Cardiac muscle cell (in vitro differentiated cells and primary cell): ENCODE data around the gene IKBIP. TPM values are rescaled to one million over a fixed set of nuclear protein-coding genes. Genes with fewer than 3 reads are reported as not detected.
A peak's percentile ranks its signal among the peaks of the same experiment; 100 is the strongest.

Experiments used
- DNase-seq, 2 donors: peaks; one replicate each; pipeline versions ENCODE4 v3.0.0 to v3.0.0-alpha.2; 2010 to 2017; ENCODE audit warnings: low read depth in 1 of 2, low spot score in 1 of 2
- H3K27ac ChIP-seq: fragments of 200-600 bp; sonication (generic); 2 replicates; pipeline ENCODE4 v1.5.1; 2016
- H3K27me3 ChIP-seq: fragments of 200-600 bp; sonication (generic); 2 replicates; pipeline ENCODE4 v1.6.0; 2016; ENCODE audit warnings: control low read depth
- H3K36me3 ChIP-seq: fragments of 200-600 bp; sonication (generic); 2 replicates; pipeline ENCODE4 v1.5.1; 2016; ENCODE audit warnings: control low read depth
- H3K4me1 ChIP-seq: fragments of 200-600 bp; sonication (generic); 2 replicates; pipeline ENCODE4 v1.8.1; 2017; ENCODE audit warnings: low read depth, mild to moderate bottlenecking, mixed run types
- H3K4me3 ChIP-seq: fragments of 200-600 bp; sonication (generic); 2 replicates; pipeline ENCODE4 v1.5.1; 2016; ENCODE audit warnings: mild to moderate bottlenecking
- H3K9me3 ChIP-seq: fragments of 200-600 bp; sonication (generic); 2 replicates; pipeline ENCODE4 v1.5.1; 2017; ENCODE audit warnings: low read depth, mild to moderate bottlenecking, control low read depth
- polyA plus RNA-seq: library from polyadenylated mRNA; unstranded; fragments of >200 nt; fragmentation: Nextera tagmentation; extraction: Ambion mirVana; gene quantifications from 2 replicates; pipeline ENCODE4 v1.2.1, GENCODE V29; 2016
- total RNA-seq: library from RNA; depleted of rRNA; stranded (reverse); fragments of >200 nt; gene quantifications from 2 replicates; pipeline ENCODE4 v1.2.3, GENCODE V29; 2016
- TF ChIP-seq, protein P1 (sequence below): IDR thresholded peaks from 2 replicates; pipeline ENCODE4 v1.5.1; 2012; ENCODE audit warnings: low read depth, mild to moderate bottlenecking, low read length

Gene IKBIP
- total and polyA plus RNA-seq, 2 experiments from 2014 or later, result 19.7 to 31.7 TPM

DNA sequence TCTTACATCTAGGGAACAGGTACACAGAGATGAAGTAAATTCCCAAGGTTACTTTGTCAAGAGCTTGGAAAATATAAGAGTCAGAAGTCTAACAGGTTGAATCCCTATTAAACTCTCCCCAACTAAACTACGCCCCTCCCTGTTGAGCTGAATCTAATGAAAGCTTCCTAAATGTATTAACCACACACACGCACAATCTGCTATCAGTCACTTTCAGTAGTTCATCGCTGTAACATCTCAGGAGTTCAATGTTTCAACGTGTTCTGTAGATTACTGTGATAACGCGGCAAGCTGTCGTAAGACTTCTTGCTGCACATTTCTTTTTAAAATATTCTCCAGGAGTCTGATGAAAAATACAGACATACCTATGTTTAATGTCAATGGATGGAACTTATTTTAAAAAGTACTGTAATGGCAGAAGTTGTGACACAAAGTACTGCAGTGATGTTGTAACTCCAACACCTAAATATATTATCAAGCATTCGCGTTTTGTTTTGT lies 51.7 kb downstream of the IKBIP start:
- DNase-seq, result no peak
- TF ChIP-seq, protein P1, sequence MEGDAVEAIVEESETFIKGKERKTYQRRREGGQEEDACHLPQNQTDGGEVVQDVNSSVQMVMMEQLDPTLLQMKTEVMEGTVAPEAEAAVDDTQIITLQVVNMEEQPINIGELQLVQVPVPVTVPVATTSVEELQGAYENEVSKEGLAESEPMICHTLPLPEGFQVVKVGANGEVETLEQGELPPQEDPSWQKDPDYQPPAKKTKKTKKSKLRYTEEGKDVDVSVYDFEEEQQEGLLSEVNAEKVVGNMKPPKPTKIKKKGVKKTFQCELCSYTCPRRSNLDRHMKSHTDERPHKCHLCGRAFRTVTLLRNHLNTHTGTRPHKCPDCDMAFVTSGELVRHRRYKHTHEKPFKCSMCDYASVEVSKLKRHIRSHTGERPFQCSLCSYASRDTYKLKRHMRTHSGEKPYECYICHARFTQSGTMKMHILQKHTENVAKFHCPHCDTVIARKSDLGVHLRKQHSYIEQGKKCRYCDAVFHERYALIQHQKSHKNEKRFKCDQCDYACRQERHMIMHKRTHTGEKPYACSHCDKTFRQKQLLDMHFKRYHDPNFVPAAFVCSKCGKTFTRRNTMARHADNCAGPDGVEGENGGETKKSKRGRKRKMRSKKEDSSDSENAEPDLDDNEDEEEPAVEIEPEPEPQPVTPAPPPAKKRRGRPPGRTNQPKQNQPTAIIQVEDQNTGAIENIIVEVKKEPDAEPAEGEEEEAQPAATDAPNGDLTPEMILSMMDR, result no peak
- Histone ChIP-seq H3K27ac (peak overlapping the region; percentile 85), H3K4me3 (peak overlapping the region; percentile 12), H3K4me1 (peaks cover 15% of the 10 kb centered on the region), H3K36me3 (peaks cover 21% of the 10 kb centered on the region), H3K9me3 (no peaks in the 10 kb centered on the region), H3K27me3 (no peaks in the 10 kb centered on the region)

DNA sequence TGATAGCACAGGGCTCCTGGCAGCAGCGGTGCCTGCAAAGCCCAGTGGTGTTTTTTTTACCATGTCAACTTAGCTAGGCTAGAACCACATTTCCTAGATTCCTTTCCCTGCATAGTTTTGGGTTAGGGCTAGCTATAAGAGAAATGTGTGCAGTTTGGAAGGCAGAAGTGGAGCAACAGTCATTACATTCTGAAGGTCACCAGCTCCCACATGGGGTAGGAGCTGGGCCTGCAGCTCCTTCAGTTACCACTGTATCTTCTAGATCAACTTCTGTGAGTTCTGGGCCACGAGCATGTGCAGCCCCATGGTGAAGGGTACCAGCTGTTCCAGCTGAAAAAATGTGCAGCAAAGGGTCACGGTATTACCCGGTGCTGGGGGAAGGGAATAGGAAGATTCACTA lies 53.4 kb downstream of the IKBIP start:
- peaks cover 10% of the 10 kb centered on the region for H3K36me3 ChIP-seq
- TF ChIP-seq, protein P1, result no peak
- peak in 1 of 2 donors; percentile 38 for DNase-seq
- no peaks in the 10 kb centered on the region for H3K27me3 ChIP-seq
- H3K9me3 ChIP-seq, result no peaks in the 10 kb centered on the region
- H3K4me1 ChIP-seq, result peaks cover 14% of the 10 kb centered on the region
- H3K27ac ChIP-seq, result no peak overlapping the region
- no peak overlapping the region for H3K4me3 ChIP-seq

- Histone ChIP-seq H3K4me1 (no peaks in the 10 kb centered on the region), H3K4me3 (no peak overlapping the region), H3K27ac (no peak overlapping the region), H3K36me3 (no peaks in the 10 kb centered on the region), H3K9me3 (no peaks in the 10 kb centered on the region), H3K27me3 (no peaks in the 10 kb centered on the region)
- TF ChIP-seq, protein P1, result no peak
- DNase-seq, result no peak
Observed at GRCh38 chr12:98587084-98587483, 57.5 kb downstream of the IKBIP start.

GRCh38 chr12:98582093-98582492 lies 62.5 kb downstream of the IKBIP start:
- H3K27ac ChIP-seq, result no peak overlapping the region
- H3K4me1 ChIP-seq, result no peaks in the 10 kb centered on the region
- TF ChIP-seq, protein P1, result no peak

DNA sequence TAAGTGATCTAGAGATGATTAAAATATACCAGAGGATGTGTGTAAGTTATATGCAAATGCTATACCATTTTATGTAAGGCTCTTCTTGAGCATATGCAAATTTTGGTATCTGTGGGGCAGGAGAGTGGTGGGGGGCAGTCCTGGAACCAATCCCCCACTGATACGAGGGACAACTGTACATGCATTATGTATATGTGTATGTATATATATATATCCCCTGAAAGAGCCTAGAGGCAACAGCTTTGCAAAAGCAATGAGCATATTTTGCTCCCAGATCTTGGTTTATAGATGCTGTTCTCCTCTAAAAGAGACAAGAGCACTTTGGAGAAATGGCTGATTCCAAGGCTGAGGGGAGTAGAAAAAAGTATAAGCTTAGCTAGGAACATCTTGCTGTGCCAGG lies 63.5 kb downstream of the IKBIP start:
- Histone ChIP-seq H3K9me3 (no peaks in the 10 kb centered on the region), H3K27me3 (no peaks in the 10 kb centered on the region), H3K36me3 (no peaks in the 10 kb centered on the region), H3K4me1 (no peaks in the 10 kb centered on the region), H3K4me3 (no peak overlapping the region), H3K27ac (no peak overlapping the region)
- no peak for DNase-seq
- TF ChIP-seq, protein P1, result no peak

More at GRCh38 chr12:98582093-98582492, 62.5 kb downstream of the IKBIP start:
- H3K9me3 ChIP-seq, result no peaks in the 10 kb centered on the region
- H3K36me3 ChIP-seq, result no peaks in the 10 kb centered on the region
- no peaks in the 10 kb centered on the region for H3K27me3 ChIP-seq
- DNase-seq, result peak in 1 of 2 donors; percentile 20
- H3K4me3 ChIP-seq, result no peak overlapping the region
